Adrenal gland (tissue), 5 donors: ENCODE data around the gene CCDC93.

ENCODE experiments used
- POLR2A ChIP-seq, 2 donors: fragments of 450-650 bp; IDR thresholded peaks; one replicate each; pipeline ENCODE4 v1.6.1; 2017; ENCODE audit warnings: antibody characterized with exemption in 2 of 2, mild to moderate bottlenecking in 2 of 2, moderate library complexity in 1 of 2
- TF ChIP-seq, protein P1 (sequence below), 6 experiments: fragments of 450-650 bp in 4 of 6; fragments of 200-600 bp in 2 of 6; sonication (generic) in 1 of 6; IDR thresholded peaks; 1 replicate in 5 of 6; 2 replicates in 1 of 6; pipeline versions ENCODE4 v1.5.1 to v1.8.0; 2016 to 2021; ENCODE audit warnings: antibody characterized with exemption in 6 of 6, mild to moderate bottlenecking in 2 of 6, moderate library complexity in 1 of 6
- donor health status: DM: no; HTN: no; CAD: no.

DNA sequence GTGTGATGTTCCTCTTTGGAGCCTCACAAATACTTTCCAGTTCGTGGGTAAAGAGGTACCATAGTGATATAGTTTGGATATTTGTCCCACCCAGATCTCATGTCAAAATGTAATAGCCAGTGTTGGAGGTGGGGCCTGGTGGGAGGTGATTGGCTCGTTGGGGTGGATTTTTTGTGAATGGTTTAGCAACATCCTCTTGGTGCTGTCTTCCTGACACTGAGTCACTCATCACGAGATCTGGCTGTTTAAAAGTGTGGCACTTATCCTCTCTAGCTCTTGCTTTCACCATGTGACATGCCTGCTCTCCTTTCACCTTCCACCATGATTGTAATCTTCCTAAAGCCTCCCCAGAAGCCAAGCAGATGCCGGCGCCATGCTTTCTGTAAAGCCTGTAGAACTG, 3.0 kb upstream of the CCDC93 start:
- TF ChIP-seq, protein P1, sequence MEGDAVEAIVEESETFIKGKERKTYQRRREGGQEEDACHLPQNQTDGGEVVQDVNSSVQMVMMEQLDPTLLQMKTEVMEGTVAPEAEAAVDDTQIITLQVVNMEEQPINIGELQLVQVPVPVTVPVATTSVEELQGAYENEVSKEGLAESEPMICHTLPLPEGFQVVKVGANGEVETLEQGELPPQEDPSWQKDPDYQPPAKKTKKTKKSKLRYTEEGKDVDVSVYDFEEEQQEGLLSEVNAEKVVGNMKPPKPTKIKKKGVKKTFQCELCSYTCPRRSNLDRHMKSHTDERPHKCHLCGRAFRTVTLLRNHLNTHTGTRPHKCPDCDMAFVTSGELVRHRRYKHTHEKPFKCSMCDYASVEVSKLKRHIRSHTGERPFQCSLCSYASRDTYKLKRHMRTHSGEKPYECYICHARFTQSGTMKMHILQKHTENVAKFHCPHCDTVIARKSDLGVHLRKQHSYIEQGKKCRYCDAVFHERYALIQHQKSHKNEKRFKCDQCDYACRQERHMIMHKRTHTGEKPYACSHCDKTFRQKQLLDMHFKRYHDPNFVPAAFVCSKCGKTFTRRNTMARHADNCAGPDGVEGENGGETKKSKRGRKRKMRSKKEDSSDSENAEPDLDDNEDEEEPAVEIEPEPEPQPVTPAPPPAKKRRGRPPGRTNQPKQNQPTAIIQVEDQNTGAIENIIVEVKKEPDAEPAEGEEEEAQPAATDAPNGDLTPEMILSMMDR (IDR thresholded peaks at IDR 0.05): no peak
- no peak for TF ChIP-seq POLR2A (IDR thresholded peaks at IDR 0.05)
